T-cell (primary cell): ENCODE measurements around the gene COBL. TPM values are rescaled to one million over a fixed set of nuclear protein-coding genes. Genes with fewer than 3 reads are reported as not detected.
"Not testable (repeated sequence)": the region's sequence is repeated elsewhere in the genome, so short reads cannot be mapped to it uniquely, and the experiment has no call there.

Experiments used
- ATAC-seq, 4 experiments: fragments of 200-7000 bp in 3 of 4; fragments of 150-1000 bp in 1 of 4; cut with Tn5 transposase; replicated peaks in 1 of 4; 1 replicate in 3 of 4; 2 replicates in 1 of 4; pipeline ENCODE4 v1.10.0; 2021; ENCODE audit warnings: moderate library complexity in 3 of 4, mild to moderate bottlenecking in 2 of 4, moderate number of reproducible peaks in 1 of 4
- CTCF ChIA-PET, 2 donors: fragments of 300-600 bp; sonication (Branson Sonifier 250); formaldehyde crosslinking; loops; one replicate each; lab custom pipeline; 2022; ENCODE audit warnings: antibody characterized with exemption in 2 of 2; lab: Charles Lee
- POLR2A ChIA-PET, 2 donors: fragments of 300-600 bp; sonication (Branson Sonifier 250); formaldehyde crosslinking; loops; one replicate each; lab custom pipeline; 2022; ENCODE audit warnings: antibody characterized with exemption in 2 of 2; lab: Charles Lee
- DNase-seq, 35 experiments: peaks; one replicate each; pipeline versions ENCODE4 v3.0.0 to v3.0.0-alpha.2; 2013 to 2023
- H3K27ac ChIP-seq: one replicate; pipeline ENCODE4 v1.5.1; 2013; ENCODE audit warnings: low read length
- H3K27me3 ChIP-seq, 2 experiments: replicated peaks in 1 of 2; 1 replicate in 1 of 2; 2 replicates in 1 of 2; pipeline versions ENCODE4 v1.6.1 to v1.7.0; 2013; ENCODE audit warnings: low read length in 1 of 2, mixed read lengths in 1 of 2; ENCODE audit not compliant: control insufficient read depth in 2 of 2, insufficient read depth in 2 of 2; ENCODE audit errors: extremely low read depth in 1 of 2
- H3K36me3 ChIP-seq, 2 donors: 1 replicate in 1 of 2; 2 replicates in 1 of 2; pipeline versions ENCODE4 v1.6.1 to v1.7.0; 2013; ENCODE audit warnings: low read length in 1 of 2; ENCODE audit not compliant: control insufficient read depth in 2 of 2, insufficient read depth in 1 of 2; ENCODE audit errors: extremely low read depth in 1 of 2
- H3K4me1 ChIP-seq, 2 experiments: 1 replicate in 1 of 2; 2 replicates in 1 of 2; pipeline versions ENCODE4 v1.6.1 to v1.7.0; 2013; ENCODE audit warnings: low read length in 2 of 2, mixed read lengths in 1 of 2; ENCODE audit not compliant: insufficient read depth in 2 of 2, control insufficient read depth in 1 of 2; ENCODE audit errors: extremely low read depth in 1 of 2
- H3K4me3 ChIP-seq, 2 donors: 1 replicate in 1 of 2; 2 replicates in 1 of 2; pipeline versions ENCODE4 v1.5.1 to v1.7.0; 2013; ENCODE audit warnings: mild to moderate bottlenecking in 2 of 2, low read length in 1 of 2, moderate library complexity in 1 of 2; ENCODE audit not compliant: control insufficient read depth in 1 of 2; ENCODE audit errors: extremely low read depth in 1 of 2
- H3K9me3 ChIP-seq: 2 replicates; pipeline ENCODE4 v1.7.0; 2013
- H3K27ac Mint-ChIP-seq, 2 donors: one replicate each; pipeline ENCODE4 v1.8.0; 2020 to 2021; ENCODE audit warnings: mild to moderate bottlenecking in 2 of 2, mixed read lengths in 2 of 2
- H3K27me3 Mint-ChIP-seq, 2 donors: one replicate each; pipeline ENCODE4 v1.8.0; 2021 to 2022; ENCODE audit warnings: mixed read lengths in 2 of 2
- H3K36me3 Mint-ChIP-seq: one replicate; pipeline ENCODE4 v1.8.0; 2021; ENCODE audit warnings: mixed read lengths
- H3K4me1 Mint-ChIP-seq, 3 donors: one replicate each; pipeline ENCODE4 v1.8.0; 2020 to 2022; ENCODE audit warnings: mixed read lengths in 3 of 3, mild to moderate bottlenecking in 1 of 3
- H3K4me3 Mint-ChIP-seq, 3 donors: one replicate each; pipeline ENCODE4 v1.8.0; 2020 to 2022; ENCODE audit warnings: mild to moderate bottlenecking in 3 of 3, mixed read lengths in 3 of 3, moderate library complexity in 3 of 3
- H3K9me3 Mint-ChIP-seq, 3 donors: one replicate each; pipeline ENCODE4 v1.8.0; 2020 to 2022; ENCODE audit warnings: mixed read lengths in 3 of 3
- WGBS: methylation state at CpG from one replicate; pipeline ENCODE4 v1.1.5; 2013; ENCODE audit warnings: missing lambda C conversion rate; ENCODE audit not compliant: insufficient coverage; 5-methylcytosine and 5-hydroxymethylcytosine counted together
- total RNA-seq, 35 experiments: library from RNA in 6 of 35; stranded (reverse) in 6 of 35; fragments of 120-200 nt in 1 of 35; gene quantifications; one replicate each; pipeline versions ENCODE4 v1.2.1 to v1.2.4 and lab custom pipeline; 2013 to 2026

COBL gene
- total RNA-seq, 5 donors from 2014 or later (not counting 1 experiment from before 2014, with no cell fraction given), result 0.07 to 0.26 (median 0.17) TPM; not detected in 1

DNA sequence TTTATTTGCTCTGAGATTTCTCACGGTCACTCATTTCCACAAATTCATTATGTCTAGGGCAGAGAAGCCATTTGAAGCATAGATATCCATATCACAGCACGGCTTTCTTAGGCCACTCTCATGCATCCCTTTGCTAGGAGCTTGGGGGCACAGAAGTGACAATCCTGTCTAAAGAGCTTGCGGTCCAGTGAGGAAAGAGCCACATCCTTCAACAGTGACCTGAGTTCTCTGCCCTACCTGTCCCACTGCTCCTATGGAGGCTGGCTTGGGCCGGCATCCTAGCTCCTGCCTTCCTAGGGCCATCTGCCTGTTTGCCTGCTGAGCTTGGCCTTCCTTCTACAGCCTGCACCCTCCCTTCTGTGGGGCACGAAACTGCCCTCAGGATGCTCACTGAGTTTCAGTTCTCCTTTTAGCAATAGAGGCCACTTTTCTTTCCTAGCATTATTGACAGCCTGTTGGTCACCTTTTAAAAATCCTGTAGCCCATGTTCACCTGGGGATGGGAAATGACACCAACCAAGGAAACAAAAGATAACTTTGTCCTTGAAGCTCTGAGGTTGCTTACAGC is 321.8 kb downstream of the COBL start:
- H3K9me3 Mint-ChIP-seq, result peaks cover 0 to 4% (median 3%) of the 10 kb centered on the region in 3 donors
- H3K27me3 ChIP-seq, result no peaks in the 10 kb centered on the region
- peaks cover 3% of the 10 kb centered on the region in 2 donors for H3K27me3 Mint-ChIP-seq
- H3K4me1 ChIP-seq, result no peaks in the 10 kb centered on the region
- ChIA-PET CTCF (no interaction called here), POLR2A (no interaction called here)
- no peaks in the 10 kb centered on the region for H3K36me3 Mint-ChIP-seq
- DNase-seq, result no peak
- H3K27ac Mint-ChIP-seq, result no peak overlapping the region
- H3K9me3 ChIP-seq, result no peaks in the 10 kb centered on the region
- H3K27ac ChIP-seq, result no peak overlapping the region
- no peak overlapping the region for H3K4me3 ChIP-seq
- H3K4me3 Mint-ChIP-seq, result no peak overlapping the region
- WGBS, result 72% methylated on average over 4 of the region's 5 CpGs
- H3K36me3 ChIP-seq, result no peaks in the 10 kb centered on the region
- H3K4me1 Mint-ChIP-seq, result no peaks in the 10 kb centered on the region
- ATAC-seq, result no peak

DNA sequence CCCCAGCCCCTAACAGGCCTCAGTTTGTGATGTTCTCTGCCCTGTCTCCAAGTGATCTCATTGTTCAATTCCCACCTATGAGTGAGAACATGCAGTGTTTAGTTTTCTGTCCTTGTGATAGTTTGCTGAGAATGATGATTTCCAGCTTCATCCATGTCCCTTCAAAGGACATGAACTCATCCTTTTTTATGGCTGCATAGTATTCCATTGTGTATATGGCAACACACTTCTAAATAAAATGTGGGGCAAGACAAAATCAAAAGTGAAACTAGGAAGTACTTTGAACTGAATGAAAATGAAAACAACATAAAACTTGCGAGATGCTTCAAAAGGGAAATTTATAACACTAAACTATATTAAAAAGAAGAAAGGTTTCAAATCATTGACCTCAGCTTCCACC is 326.4 kb downstream of the COBL start:
- H3K9me3 Mint-ChIP-seq, POLR2A ChIA-PET: not testable (repeated sequence)
- no CpG with 5 or more reads among the region's 1 CpG for WGBS

DNA sequence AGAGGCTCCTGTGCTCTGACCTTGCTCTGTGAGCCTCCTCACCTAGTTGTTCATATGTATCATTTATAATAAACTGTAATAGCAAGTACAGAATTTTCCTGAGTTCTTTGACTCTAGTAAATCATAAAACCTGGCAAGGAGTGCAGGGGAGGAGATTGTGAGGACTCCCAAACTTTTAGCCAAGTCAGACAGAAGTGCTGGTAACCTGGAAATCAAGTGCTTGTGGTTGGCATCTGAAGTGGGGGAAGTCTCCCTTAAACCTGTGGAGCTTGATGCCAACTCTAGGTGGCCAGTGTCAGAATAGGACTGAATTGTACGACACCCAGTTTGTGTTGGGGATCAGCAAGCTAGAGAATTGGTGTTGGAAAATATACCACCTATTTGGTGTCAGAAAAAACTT is 327.6 kb downstream of the COBL start:
- no peak for DNase-seq
- H3K36me3 ChIP-seq, result no peaks in the 10 kb centered on the region
- CTCF ChIA-PET, result interaction anchor here in 1 of 2 donors (0.6 kb wide), 1 partner anchor 119 kb away, joined by 6 read pairs; no protein-coding TSS in a partner anchor
- H3K4me3 Mint-ChIP-seq, result no peak overlapping the region
- H3K9me3 Mint-ChIP-seq, result peaks cover 0 to 4% (median 3%) of the 10 kb centered on the region in 3 donors
- ATAC-seq, result no peak
- POLR2A ChIA-PET, result no interaction called here
- no peaks in the 10 kb centered on the region for H3K4me1 ChIP-seq
- H3K4me3 ChIP-seq, result no peak overlapping the region
- H3K36me3 Mint-ChIP-seq, result no peaks in the 10 kb centered on the region
- WGBS, result no CpG with 5 or more reads among the region's 1 CpG
- no peaks in the 10 kb centered on the region for H3K9me3 ChIP-seq
- no peak overlapping the region for H3K27ac ChIP-seq
- H3K4me1 Mint-ChIP-seq, result no peaks in the 10 kb centered on the region
- peaks cover 0 to 4% of the 10 kb centered on the region in 2 donors for H3K27me3 Mint-ChIP-seq
- no peak overlapping the region for H3K27ac Mint-ChIP-seq
- peaks cover 0 to 2% of the 10 kb centered on the region in 2 experiments for H3K27me3 ChIP-seq

More for the DNA sequence above, 326.4 kb downstream of the COBL start:
- DNase-seq, H3K36me3 ChIP-seq, H3K36me3 Mint-ChIP-seq, CTCF ChIA-PET, H3K27ac ChIP-seq, H3K4me3 ChIP-seq, H3K27me3 ChIP-seq, H3K27me3 Mint-ChIP-seq, ATAC-seq, H3K27ac Mint-ChIP-seq, H3K4me3 Mint-ChIP-seq, H3K9me3 ChIP-seq, H3K4me1 ChIP-seq, H3K4me1 Mint-ChIP-seq: not testable (repeated sequence)

DNA sequence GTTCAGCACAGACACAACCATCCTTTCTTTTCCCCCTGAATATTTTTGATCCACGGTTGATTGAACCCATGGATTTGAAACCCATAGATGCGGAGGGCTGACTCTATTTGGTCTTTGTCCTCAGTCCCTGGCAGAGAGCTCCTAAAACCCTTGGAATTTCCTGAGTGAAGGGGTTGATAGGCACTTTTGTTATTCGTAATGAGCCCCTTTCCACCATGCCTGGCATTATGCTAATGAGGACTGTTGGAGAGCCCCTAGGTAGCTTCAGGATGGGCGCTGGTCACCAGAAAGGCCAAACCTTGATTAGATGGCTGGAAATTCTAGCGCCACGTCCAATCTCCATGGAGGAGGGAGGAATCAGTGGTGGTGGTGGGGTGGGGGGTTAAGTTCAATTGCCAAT is 328.1 kb downstream of the COBL start:
- no peaks in the 10 kb centered on the region for H3K36me3 Mint-ChIP-seq
- no peak for DNase-seq
- no peaks in the 10 kb centered on the region for H3K4me1 ChIP-seq
- H3K27me3 ChIP-seq, result peaks cover 0 to 2% of the 10 kb centered on the region in 2 experiments
- H3K36me3 ChIP-seq, result no peaks in the 10 kb centered on the region
- no peak overlapping the region for H3K27ac ChIP-seq
- no peak overlapping the region for H3K4me3 Mint-ChIP-seq
- WGBS, result 90% methylated on average over 2 of the region's 6 CpGs
- ChIA-PET CTCF (interaction anchor here (0.6 to 0.7 kb wide), 2 partner anchors 8 to 120 kb away, joined by 3 to 6 read pairs; no protein-coding TSS in a partner anchor), POLR2A (no interaction called here)
- ATAC-seq, result no peak
- H3K9me3 Mint-ChIP-seq, result peaks cover 0 to 4% (median 3%) of the 10 kb centered on the region in 3 donors
- H3K4me3 ChIP-seq, result no peak overlapping the region
- peaks cover 1 to 8% of the 10 kb centered on the region in 2 donors for H3K27me3 Mint-ChIP-seq
- no peak overlapping the region for H3K27ac Mint-ChIP-seq
- H3K4me1 Mint-ChIP-seq, result no peaks in the 10 kb centered on the region
- no peaks in the 10 kb centered on the region for H3K9me3 ChIP-seq

DNA sequence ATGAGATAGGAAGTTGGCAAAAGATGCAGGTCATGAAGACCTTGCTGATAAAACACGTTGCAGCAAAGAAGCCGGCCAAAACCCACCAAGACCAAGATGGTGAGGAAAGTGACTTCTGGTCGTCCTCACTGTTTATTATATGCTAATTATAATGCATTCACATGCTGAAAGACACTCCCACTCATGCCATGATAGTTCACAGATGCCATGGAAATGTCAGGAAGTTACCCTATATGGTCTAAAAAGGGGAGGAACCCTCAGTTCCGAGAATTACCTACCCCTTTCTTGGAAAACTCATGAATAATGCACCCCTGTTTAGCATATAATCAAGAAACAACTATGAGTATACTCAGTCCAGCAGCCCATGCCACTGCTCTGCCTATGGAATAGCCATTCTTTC is 331.5 kb downstream of the COBL start:
- H3K36me3 Mint-ChIP-seq, result no peaks in the 10 kb centered on the region
- no peaks in the 10 kb centered on the region for H3K4me1 ChIP-seq
- ChIA-PET POLR2A (no interaction called here), CTCF (no interaction called here)
- peaks cover 0 to under 1% (median 0%) of the 10 kb centered on the region in 3 donors for H3K9me3 Mint-ChIP-seq
- peaks cover 0 to 9% of the 10 kb centered on the region in 2 experiments for H3K27me3 ChIP-seq
- H3K9me3 ChIP-seq, result no peaks in the 10 kb centered on the region
- DNase-seq (no peak), ATAC-seq (no peak)
- H3K27ac ChIP-seq, result no peak overlapping the region
- H3K4me3 ChIP-seq, result no peak overlapping the region
- H3K4me3 Mint-ChIP-seq, result no peak overlapping the region
- H3K36me3 ChIP-seq, result no peaks in the 10 kb centered on the region
- peaks cover 10 to 12% of the 10 kb centered on the region in 2 donors for H3K27me3 Mint-ChIP-seq
- H3K27ac Mint-ChIP-seq, result no peak overlapping the region
- no peaks in the 10 kb centered on the region for H3K4me1 Mint-ChIP-seq
- no CpG with 5 or more reads among the region's 4 CpGs for WGBS

DNA sequence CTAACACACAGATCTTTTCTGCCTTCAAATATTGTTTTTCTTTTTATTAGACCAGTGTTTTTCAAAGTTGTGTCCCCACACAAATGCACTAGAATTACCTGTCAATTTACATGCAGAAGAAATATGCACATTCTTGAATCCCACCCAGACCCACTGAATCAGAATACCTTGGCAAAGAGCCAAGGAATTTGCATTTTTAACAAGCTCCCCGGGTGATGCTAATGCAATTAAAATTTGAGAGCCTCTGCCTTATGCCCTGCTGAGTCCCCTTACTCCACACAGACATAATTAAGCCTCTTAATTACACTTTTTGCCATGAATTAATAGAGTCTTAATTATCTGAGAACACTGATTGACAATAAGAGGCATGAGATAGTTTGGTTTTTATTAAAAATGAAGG is 332.8 kb downstream of the COBL start:
- Histone ChIP-seq H3K36me3 (no peaks in the 10 kb centered on the region), H3K27me3 (peaks cover 0 to 9% of the 10 kb centered on the region in 2 experiments), H3K9me3 (no peaks in the 10 kb centered on the region), H3K27ac (no peak overlapping the region), H3K4me1 (no peaks in the 10 kb centered on the region), H3K4me3 (no peak overlapping the region)
- H3K9me3 Mint-ChIP-seq, result peaks cover 3 to 5% (median 3%) of the 10 kb centered on the region in 3 donors
- no CpG with 5 or more reads among the region's 1 CpG for WGBS
- ChIA-PET CTCF (no interaction called here), POLR2A (no interaction called here)
- H3K27me3 Mint-ChIP-seq, result peaks cover 10 to 12% of the 10 kb centered on the region in 2 donors
- no peaks in the 10 kb centered on the region for H3K36me3 Mint-ChIP-seq
- DNase-seq (no peak), ATAC-seq (no peak)
- no peaks in the 10 kb centered on the region for H3K4me1 Mint-ChIP-seq
- no peak overlapping the region for H3K27ac Mint-ChIP-seq
- H3K4me3 Mint-ChIP-seq, result no peak overlapping the region
